Trophoblast cell (in vitro differentiated cells and primary cell): ENCODE results near the gene GULP1.

ENCODE experiments used
- DNase-seq, 2 donors: peaks; one replicate each; pipeline ENCODE4 v3.0.0-alpha.2; 2016
- H2AFZ ChIP-seq: 2 replicates; pipeline ENCODE4 v1.6.1; 2013; ENCODE audit warnings: low read length, moderate library complexity, mild to moderate bottlenecking; ENCODE audit not compliant: insufficient read depth, poor library complexity
- H2AK5ac ChIP-seq: 2 replicates; pipeline ENCODE4 v1.6.1; 2013; ENCODE audit warnings: mild to moderate bottlenecking, low read length
- H2BK120ac ChIP-seq: 2 replicates; pipeline ENCODE4 v1.6.1; 2013; ENCODE audit warnings: low read length, mild to moderate bottlenecking, moderate library complexity; ENCODE audit not compliant: insufficient read depth, poor library complexity
- H2BK12ac ChIP-seq: 2 replicates; pipeline ENCODE4 v1.6.1; 2013; ENCODE audit warnings: mild to moderate bottlenecking, low read length, moderate library complexity
- H2BK5ac ChIP-seq: 2 replicates; pipeline ENCODE4 v1.6.1; 2013; ENCODE audit warnings: low read length, low read depth, moderate library complexity, mild to moderate bottlenecking; ENCODE audit not compliant: poor library complexity
- H3K14ac ChIP-seq: 2 replicates; pipeline ENCODE4 v1.6.1; 2013; ENCODE audit warnings: mild to moderate bottlenecking, low read length
- H3K18ac ChIP-seq: 2 replicates; pipeline ENCODE4 v1.6.1; 2013; ENCODE audit warnings: mild to moderate bottlenecking, low read length
- H3K23ac ChIP-seq: 2 replicates; pipeline ENCODE4 v1.6.1; 2013; ENCODE audit warnings: low read length
- H3K27ac ChIP-seq: 2 replicates; pipeline ENCODE4 v1.5.1; 2013; ENCODE audit warnings: low read depth, mild to moderate bottlenecking, inconsistent platforms, low read length, moderate library complexity
- H3K27me3 ChIP-seq: 2 replicates; pipeline ENCODE4 v1.6.1; 2013; ENCODE audit warnings: inconsistent platforms, mild to moderate bottlenecking, low read length, moderate library complexity; ENCODE audit not compliant: insufficient read depth
- H3K36me3 ChIP-seq, 2 experiments: 1 replicate in 1 of 2; 2 replicates in 1 of 2; pipeline ENCODE4 v1.6.1; 2013; ENCODE audit warnings: low read length in 2 of 2, mild to moderate bottlenecking in 2 of 2, moderate library complexity in 1 of 2; ENCODE audit not compliant: insufficient read depth in 2 of 2, control insufficient read depth in 1 of 2
- H3K4ac ChIP-seq: 2 replicates; pipeline ENCODE4 v1.6.1; 2013; ENCODE audit warnings: low read depth, mild to moderate bottlenecking, low read length, moderate library complexity
- H3K4me1 ChIP-seq, 2 experiments: 1 replicate in 1 of 2; 2 replicates in 1 of 2; pipeline ENCODE4 v1.6.1; 2013; ENCODE audit warnings: low read length in 2 of 2, mild to moderate bottlenecking in 2 of 2, moderate library complexity in 1 of 2; ENCODE audit not compliant: insufficient read depth in 2 of 2, control insufficient read depth in 1 of 2
- H3K4me2 ChIP-seq: 2 replicates; pipeline ENCODE4 v1.6.1; 2013; ENCODE audit warnings: inconsistent platforms, mild to moderate bottlenecking, low read length, moderate library complexity
- H3K4me3 ChIP-seq: 2 replicates; pipeline ENCODE4 v1.5.1; 2013; ENCODE audit warnings: mild to moderate bottlenecking, low read depth, low read length, inconsistent platforms
- H3K79me1 ChIP-seq: one replicate; pipeline ENCODE4 v1.6.1; 2013; ENCODE audit warnings: low read length
- H3K79me2 ChIP-seq: 2 replicates; pipeline ENCODE4 v1.6.1; 2013; ENCODE audit warnings: low read length, mild to moderate bottlenecking; ENCODE audit not compliant: control insufficient read depth, insufficient read depth, poor library complexity
- H3K9ac ChIP-seq: 2 replicates; pipeline ENCODE4 v1.6.1; 2013; ENCODE audit warnings: mild to moderate bottlenecking, low read length
- H3K9me3 ChIP-seq: 2 replicates; pipeline ENCODE4 v1.6.1; 2013; ENCODE audit warnings: low read depth, mild to moderate bottlenecking, control low read depth, inconsistent platforms, low read length; ENCODE audit not compliant: insufficient read depth
- H4K12ac ChIP-seq: 2 replicates; pipeline ENCODE4 v1.6.1; 2013; ENCODE audit warnings: low read depth, mild to moderate bottlenecking, low read length, moderate library complexity
- H4K8ac ChIP-seq: 2 replicates; pipeline ENCODE4 v1.6.1; 2013; ENCODE audit warnings: low read depth, mild to moderate bottlenecking, low read length, moderate library complexity
- H4K91ac ChIP-seq: one replicate; pipeline ENCODE4 v1.6.1; 2013; ENCODE audit warnings: low read depth, mild to moderate bottlenecking, low read length, moderate library complexity
- WGBS: extraction: QIAGEN DNeasy Blood & Tissue Kit; methylation state at CpG from one replicate; pipeline ENCODE4 v1.1.7; 2013; ENCODE audit warnings: missing lambda C conversion rate; ENCODE audit not compliant: insufficient read length, insufficient coverage; ENCODE audit errors: extremely low coverage; 5-methylcytosine and 5-hydroxymethylcytosine counted together

GULP1 gene

GRCh38 chr2:188449971-188450370 lies 158.3 kb downstream of the GULP1 start:
- H2AFZ ChIP-seq: no peak overlapping the region
- H4K91ac ChIP-seq: no peak overlapping the region
- no peaks in the 10 kb centered on the region for H3K79me2 ChIP-seq
- H4K8ac ChIP-seq: no peak overlapping the region
- no peaks in the 10 kb centered on the region for H3K4me1 ChIP-seq
- no peaks in the 10 kb centered on the region for H3K27me3 ChIP-seq
- H3K18ac ChIP-seq: no peak overlapping the region
- DNase-seq: no peak
- H3K14ac ChIP-seq: no peak overlapping the region
- no peak overlapping the region for H3K27ac ChIP-seq
- no peak overlapping the region for H2AK5ac ChIP-seq
- no peaks in the 10 kb centered on the region for H3K36me3 ChIP-seq
- no peak overlapping the region for H2BK120ac ChIP-seq
- H3K79me1 ChIP-seq: no peaks in the 10 kb centered on the region
- H2BK5ac ChIP-seq: no peak overlapping the region
- no peak overlapping the region for H3K4me2 ChIP-seq
- H2BK12ac ChIP-seq: no peak overlapping the region
- H3K9me3 ChIP-seq: peaks cover 3% of the 10 kb centered on the region
- H3K9ac ChIP-seq: no peak overlapping the region
- H3K23ac ChIP-seq: no peak overlapping the region
- H3K4ac ChIP-seq: no peak overlapping the region
- H4K12ac ChIP-seq: no peak overlapping the region
- H3K4me3 ChIP-seq: no peak overlapping the region

GRCh38 chr2:188450732-188451483 lies 159.2 kb downstream of the GULP1 start:
- no peak overlapping the region for H3K4me2 ChIP-seq
- no peak overlapping the region for H3K18ac ChIP-seq
- H2AK5ac ChIP-seq: no peak overlapping the region
- H3K79me2 ChIP-seq: no peaks in the 10 kb centered on the region
- WGBS: no CpG with 5 or more reads among the region's 2 CpGs
- no peak overlapping the region for H3K4me3 ChIP-seq
- no peak overlapping the region for H2BK5ac ChIP-seq
- no peak overlapping the region for H3K14ac ChIP-seq
- no peak overlapping the region for H3K4ac ChIP-seq
- DNase-seq: no peak
- H3K27me3 ChIP-seq: no peaks in the 10 kb centered on the region
- no peak overlapping the region for H3K27ac ChIP-seq
- no peak overlapping the region for H3K23ac ChIP-seq
- no peak overlapping the region for H4K8ac ChIP-seq
- H3K9ac ChIP-seq: no peak overlapping the region
- H4K12ac ChIP-seq: no peak overlapping the region
- H3K4me1 ChIP-seq: no peaks in the 10 kb centered on the region
- H2BK120ac ChIP-seq: no peak overlapping the region
- H4K91ac ChIP-seq: no peak overlapping the region
- H3K36me3 ChIP-seq: no peaks in the 10 kb centered on the region
- H2AFZ ChIP-seq: no peak overlapping the region
- no peak overlapping the region for H2BK12ac ChIP-seq
- no peaks in the 10 kb centered on the region for H3K79me1 ChIP-seq
- H3K9me3 ChIP-seq: peaks cover 3% of the 10 kb centered on the region

- H3K4ac ChIP-seq: no peak overlapping the region
- H2AFZ ChIP-seq: no peak overlapping the region
- no peaks in the 10 kb centered on the region for H3K79me2 ChIP-seq
- no peak overlapping the region for H3K9ac ChIP-seq
- H2BK12ac ChIP-seq: no peak overlapping the region
- no peak overlapping the region for H4K12ac ChIP-seq
- no peak overlapping the region for H2AK5ac ChIP-seq
- H4K8ac ChIP-seq: no peak overlapping the region
- DNase-seq: no peak
- H3K27me3 ChIP-seq: no peaks in the 10 kb centered on the region
- no peak overlapping the region for H3K4me2 ChIP-seq
- WGBS: no CpG with 5 or more reads among the region's 1 CpG
- H3K79me1 ChIP-seq: no peaks in the 10 kb centered on the region
- H2BK120ac ChIP-seq: no peak overlapping the region
- H4K91ac ChIP-seq: no peak overlapping the region
- no peak overlapping the region for H2BK5ac ChIP-seq
- H3K9me3 ChIP-seq: peaks cover 3% of the 10 kb centered on the region
- H3K27ac ChIP-seq: no peak overlapping the region
- H3K36me3 ChIP-seq: no peaks in the 10 kb centered on the region
- no peak overlapping the region for H3K4me3 ChIP-seq
- no peaks in the 10 kb centered on the region for H3K4me1 ChIP-seq
- no peak overlapping the region for H3K18ac ChIP-seq
- H3K14ac ChIP-seq: no peak overlapping the region
- H3K23ac ChIP-seq: no peak overlapping the region
These were observed 160.4 kb downstream of the GULP1 start for GRCh38 chr2:188452084-188452483.

GRCh38 chr2:188456114-188456909 lies 164.6 kb downstream of the GULP1 start:
- no peak overlapping the region for H2BK12ac ChIP-seq
- H2BK5ac ChIP-seq: no peak overlapping the region
- H3K9me3 ChIP-seq: peaks cover 5% of the 10 kb centered on the region
- no peak overlapping the region for H3K4ac ChIP-seq
- H3K9ac ChIP-seq: no peak overlapping the region
- H2BK120ac ChIP-seq: no peak overlapping the region
- no peaks in the 10 kb centered on the region for H3K27me3 ChIP-seq
- WGBS: no CpG with 5 or more reads among the region's 12 CpGs
- H3K4me3 ChIP-seq: no peak overlapping the region
- no peaks in the 10 kb centered on the region for H3K4me1 ChIP-seq
- no peak overlapping the region for H3K14ac ChIP-seq
- H3K18ac ChIP-seq: no peak overlapping the region
- H3K36me3 ChIP-seq: no peaks in the 10 kb centered on the region
- no peak overlapping the region for H3K4me2 ChIP-seq
- no peak overlapping the region for H4K8ac ChIP-seq
- H3K23ac ChIP-seq: no peak overlapping the region
- H4K12ac ChIP-seq: no peak overlapping the region
- H4K91ac ChIP-seq: no peak overlapping the region
- no peak overlapping the region for H3K27ac ChIP-seq
- H3K79me2 ChIP-seq: no peaks in the 10 kb centered on the region
- no peak for DNase-seq
- H2AFZ ChIP-seq: no peak overlapping the region
- no peaks in the 10 kb centered on the region for H3K79me1 ChIP-seq
- no peak overlapping the region for H2AK5ac ChIP-seq
